ENCODE measurements around the gene HMOX2.

DNA sequence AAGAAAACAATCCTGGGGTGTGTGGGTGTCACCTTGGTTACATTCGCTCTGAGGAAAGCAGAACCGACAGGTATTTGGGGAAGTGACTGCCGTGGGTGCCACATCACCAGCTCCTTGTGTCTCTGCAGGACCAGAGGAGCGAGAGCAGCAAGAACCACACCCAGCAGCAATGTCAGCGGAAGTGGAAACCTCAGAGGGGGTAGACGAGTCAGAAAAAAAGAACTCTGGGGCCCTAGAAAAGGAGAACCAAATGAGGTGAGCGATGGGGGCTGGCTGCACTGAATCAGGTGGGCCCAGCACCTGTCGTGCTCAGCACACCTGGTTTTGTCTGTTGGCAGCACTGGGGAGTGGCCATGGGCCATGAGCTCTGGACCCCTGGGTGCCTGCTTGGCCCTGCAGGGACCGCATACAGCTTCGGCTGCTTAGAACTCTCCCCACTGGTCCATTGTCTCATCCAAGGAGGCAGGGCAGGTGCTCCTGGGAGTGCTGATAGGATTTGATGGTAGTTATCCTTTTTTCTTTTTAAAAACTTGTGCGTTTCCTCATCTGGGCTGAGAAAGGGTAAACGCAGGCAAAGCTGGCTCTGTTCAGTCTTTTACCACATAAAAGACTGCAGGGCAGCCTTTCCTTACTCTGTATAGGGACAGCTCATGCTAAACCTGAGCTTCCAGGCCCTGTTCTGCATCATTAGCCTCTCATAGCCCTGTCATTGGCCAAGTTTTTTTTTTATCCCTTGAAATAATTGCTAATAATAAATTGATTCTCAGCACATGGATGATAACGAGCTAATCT, 29.4 kb downstream of the HMOX2 start:
- TF ChIP-seq ZFP30 (CRISPR knock-in tag; IDR thresholded peaks at IDR 0.05) (no peak), ZFP3 (CRISPR knock-in tag; IDR thresholded peaks at IDR 0.05) (no peak), TOX (CRISPR knock-in tag; IDR thresholded peaks at IDR 0.05; ENCODE audit: borderline replicate concordance) (no peak), ISL1 (CRISPR knock-in tag; IDR thresholded peaks at IDR 0.05) (no peak), BACH2 (CRISPR knock-in tag; IDR thresholded peaks at IDR 0.05; ENCODE audit: borderline replicate concordance) (no peak), PATZ1 (CRISPR knock-in tag; IDR thresholded peaks at IDR 0.05; ENCODE audit: borderline replicate concordance) (no peak), ZNF565 (CRISPR knock-in tag; conservative IDR thresholded peaks at IDR 0.05; ENCODE audit: low read depth) (no peak), ZNF8 (CRISPR knock-in tag; IDR thresholded peaks at IDR 0.05) (no peak), ZC3H10 (CRISPR knock-in tag; IDR thresholded peaks at IDR 0.05) (no peak), GLIS3 (CRISPR knock-in tag; IDR thresholded peaks at IDR 0.05) (no peak), ZNF70 (CRISPR knock-in tag; IDR thresholded peaks at IDR 0.05) (no peak), ARNTL (CRISPR knock-in tag; IDR thresholded peaks at IDR 0.05; ENCODE audit: borderline replicate concordance, low read depth) (no peak)
- TF ChIP-seq, protein P1, sequence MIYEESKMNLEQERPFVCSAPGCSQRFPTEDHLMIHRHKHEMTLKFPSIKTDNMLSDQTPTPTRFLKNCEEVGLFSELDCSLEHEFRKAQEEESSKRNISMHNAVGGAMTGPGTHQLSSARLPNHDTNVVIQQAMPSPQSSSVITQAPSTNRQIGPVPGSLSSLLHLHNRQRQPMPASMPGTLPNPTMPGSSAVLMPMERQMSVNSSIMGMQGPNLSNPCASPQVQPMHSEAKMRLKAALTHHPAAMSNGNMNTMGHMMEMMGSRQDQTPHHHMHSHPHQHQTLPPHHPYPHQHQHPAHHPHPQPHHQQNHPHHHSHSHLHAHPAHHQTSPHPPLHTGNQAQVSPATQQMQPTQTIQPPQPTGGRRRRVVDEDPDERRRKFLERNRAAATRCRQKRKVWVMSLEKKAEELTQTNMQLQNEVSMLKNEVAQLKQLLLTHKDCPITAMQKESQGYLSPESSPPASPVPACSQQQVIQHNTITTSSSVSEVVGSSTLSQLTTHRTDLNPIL (CRISPR knock-in tag; IDR thresholded peaks at IDR 0.05; ENCODE audit: low read depth): no peak

Data from SK-N-SH treated with all-trans-retinoic acid at 6 μM for 48 hours (cell line).